ENCODE measurements around the gene CLDND1.

Gene CLDND1

DNA sequence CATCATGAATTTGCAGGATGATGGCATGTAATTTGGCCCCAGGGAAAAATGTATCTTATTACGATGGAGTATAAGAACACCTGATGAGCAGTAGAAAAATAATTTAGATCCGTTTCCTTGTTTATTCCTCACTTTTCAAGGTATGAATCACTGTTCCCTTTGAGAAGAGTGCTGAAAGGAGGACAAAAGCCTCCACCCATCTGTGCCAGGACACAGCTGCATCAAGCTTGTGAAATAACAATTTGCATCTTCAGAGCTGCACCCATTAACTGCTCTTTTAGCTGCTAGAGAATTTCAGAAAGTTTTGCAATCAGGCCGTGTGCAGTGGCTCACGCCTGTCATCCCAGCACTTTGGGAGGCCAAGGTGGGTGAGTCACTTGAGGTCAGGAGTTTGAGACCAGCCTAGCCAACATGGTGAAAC lies 9.6 kb downstream of the CLDND1 start:
- no peak for DNase-seq

DNA sequence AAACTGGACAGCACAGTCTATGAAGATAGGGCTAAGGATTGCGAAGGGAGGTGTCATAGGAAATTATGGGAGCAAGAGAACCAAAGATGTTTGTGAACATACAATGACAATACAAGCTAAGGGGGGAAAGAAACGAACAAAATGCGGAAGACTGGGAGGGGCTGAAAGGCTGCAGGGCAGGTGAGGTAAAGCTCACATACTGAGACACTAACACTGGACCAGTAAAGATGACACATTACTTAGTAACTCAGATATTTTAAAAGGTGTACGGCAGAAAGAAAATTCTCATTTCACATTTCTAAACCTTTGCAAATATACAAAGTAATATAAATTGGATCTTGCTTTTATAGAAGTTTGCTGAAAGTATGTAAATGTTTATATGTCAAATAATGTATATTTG lies 10.1 kb downstream of the CLDND1 start:
- DNase-seq: no peak

GRCh38 chr3:98508582-98508981 lies 14.1 kb downstream of the CLDND1 start:
- DNase-seq: no peak

DNA sequence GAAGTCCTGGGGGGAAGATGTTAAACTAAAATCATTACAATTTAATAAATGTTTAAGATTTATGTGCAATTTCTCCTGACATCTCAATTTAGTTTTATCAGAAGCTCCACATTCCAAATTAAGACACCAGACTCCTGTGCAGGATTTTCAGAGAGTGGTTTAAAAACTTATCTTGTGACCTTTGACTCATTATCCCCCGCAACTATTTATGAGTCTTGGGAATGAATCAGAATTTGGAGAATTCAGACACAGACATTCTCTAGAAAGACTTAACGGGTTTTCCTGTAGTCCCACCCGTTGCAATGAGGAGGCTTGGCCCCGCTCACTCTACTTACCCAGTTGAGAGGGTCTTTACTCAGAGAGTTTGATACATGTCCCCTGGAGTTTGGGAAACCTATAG lies 18.2 kb downstream of the CLDND1 start:
- DNase-seq: no peak

- DNase-seq: no peak
Observed at GRCh38 chr3:98501863-98502576, 20.7 kb downstream of the CLDND1 start.

- DNase-seq: no peak
Observed at GRCh38 chr3:98501270-98501669, 21.4 kb downstream of the CLDND1 start.

DNA sequence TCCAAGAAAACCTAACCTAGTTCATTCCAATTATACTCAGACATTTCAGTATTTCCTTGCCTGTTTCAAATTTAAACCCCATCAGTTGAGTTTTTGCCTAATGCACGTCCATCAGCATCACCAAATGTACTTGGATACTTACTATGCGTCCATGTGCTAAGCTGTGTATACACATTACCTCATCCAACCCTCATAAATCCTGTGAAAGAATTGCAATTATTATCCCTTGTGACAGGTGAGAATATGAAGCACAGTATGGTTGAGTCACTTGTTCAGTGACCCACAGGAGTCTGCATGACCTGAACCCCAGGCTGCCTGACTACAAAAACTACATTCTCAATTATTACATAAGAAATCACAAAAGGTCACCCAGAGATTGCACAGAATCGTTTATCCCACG lies 22.7 kb downstream of the CLDND1 start:
- no peak for DNase-seq

DNA sequence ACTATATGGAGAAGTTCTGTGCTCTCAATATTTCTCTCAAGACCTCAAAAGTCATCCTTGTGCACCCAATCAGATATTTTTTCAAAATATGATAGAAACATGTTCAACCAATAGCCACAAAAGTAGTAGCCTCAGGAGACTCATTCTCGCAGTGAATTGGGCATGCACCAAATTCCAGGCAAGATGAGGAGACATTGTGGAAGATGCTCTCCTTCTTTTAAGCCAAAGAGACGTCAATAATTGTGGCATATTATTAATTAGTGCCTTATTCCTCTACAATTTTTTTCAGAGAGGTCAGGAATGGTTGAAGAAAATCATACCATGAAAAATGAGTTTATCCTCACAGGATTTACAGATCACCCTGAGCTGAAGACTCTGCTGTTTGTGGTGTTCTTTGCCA lies 25.3 kb downstream of the CLDND1 start, which contains the start of gene OR5K2:
TSS of gene OR5K2 (plus strand) at position 301 of the 400 bp plus-strand sequence. CDS start at position 301, 0 bp downstream.
- DNase-seq: no peak

DNA sequence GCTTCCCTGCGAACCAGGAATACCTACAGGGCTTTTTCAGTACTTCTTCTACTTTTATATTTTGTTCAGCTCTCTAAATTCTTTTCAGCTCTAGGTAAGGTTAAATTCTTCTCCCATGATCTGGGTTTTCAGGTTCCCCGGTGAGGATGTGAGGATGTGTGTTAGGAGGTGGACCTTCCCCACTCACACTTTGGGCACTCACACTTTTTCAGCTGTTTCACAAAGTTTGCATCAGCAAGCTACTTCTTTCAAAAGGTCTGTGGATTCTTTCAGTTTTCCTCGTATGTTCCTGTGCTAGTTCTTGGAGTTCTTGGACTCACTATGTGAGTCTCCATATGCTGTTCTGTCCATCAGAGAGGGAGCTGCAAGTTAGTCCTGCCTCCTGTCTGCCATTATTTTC lies 39.1 kb downstream of the CLDND1 start:
- DNase-seq: no peak

DNA sequence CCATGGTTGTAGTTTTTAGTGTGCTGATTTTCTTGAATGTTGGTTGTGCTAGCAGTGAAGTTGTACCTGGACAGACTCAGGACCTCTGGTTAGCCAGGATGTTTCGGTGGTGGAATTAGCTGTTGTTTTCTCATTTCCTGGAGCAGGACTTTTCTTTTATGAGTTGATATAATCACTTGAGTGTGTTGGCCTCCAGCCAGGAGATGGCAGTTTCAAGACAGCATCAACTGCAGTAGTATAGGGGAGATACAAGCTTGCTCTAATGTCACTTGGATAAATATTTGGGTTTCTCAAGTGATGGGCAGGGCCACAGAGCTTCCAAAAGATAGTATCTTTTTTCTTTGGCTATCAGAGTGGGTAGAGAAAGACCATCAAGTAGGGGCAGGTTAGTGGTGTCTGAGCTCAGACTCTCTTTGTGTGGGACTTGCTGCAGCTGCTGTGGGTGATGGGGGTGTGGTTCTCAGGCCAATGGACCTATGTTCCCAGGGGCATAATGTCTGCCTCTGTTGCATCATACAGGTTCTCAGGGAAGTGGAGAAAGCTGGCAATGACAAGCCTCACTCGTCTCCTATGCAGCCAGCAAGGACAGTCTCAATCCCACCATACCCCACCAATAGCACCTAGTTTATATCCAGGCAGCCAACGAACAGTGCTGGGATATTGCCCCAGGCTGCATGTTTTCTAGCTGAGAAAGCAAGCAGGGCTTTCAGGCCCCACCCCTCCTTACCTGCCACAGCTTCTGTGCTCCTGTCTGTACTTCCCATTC lies 39.8 kb downstream of the CLDND1 start:
- DNase-seq: no peak
